ENCODE data around the gene LHCGR. TPM values are rescaled to one million over a fixed set of nuclear protein-coding genes. Genes with fewer than 3 reads are reported as not detected.

LHCGR gene
- total and polyA plus RNA-seq, 7 donors: not detected

GRCh38 chr2:48736251-48736650 lies 19.3 kb downstream of the LHCGR start:
- Histone ChIP-seq H3K27ac (no peak overlapping the region), H3K9me3 (no peaks in the 10 kb centered on the region), H3K4me3 (no peak overlapping the region), H3K36me3 (no peaks in the 10 kb centered on the region), H3K4me1 (peaks cover 0 to 24% (median 19%) of the 10 kb centered on the region in 4 donors), H3K27me3 (peaks cover 0 to 34% (median 15%) of the 10 kb centered on the region in 3 donors)
- TF ChIP-seq POLR2AphosphoS5 (IDR thresholded peaks at IDR 0.05): no peak
- TF ChIP-seq EP300 (IDR thresholded peaks at IDR 0.05): no peak
- no peak for TF ChIP-seq POLR2A (IDR thresholded peaks at IDR 0.05)
- no peak for TF ChIP-seq CTCF (IDR thresholded peaks at IDR 0.05)
- WGBS, 2 donors: 46 to 80% methylated on average over 2 of the region's 2 CpGs
- no peak for DNase-seq
- intact Hi-C loops (cut with DNase I): no loop called here

GRCh38 chr2:48734576-48735303 lies 20.8 kb downstream of the LHCGR start:
- intact Hi-C loops (cut with DNase I): no loop called here
- TF ChIP-seq POLR2AphosphoS5 (IDR thresholded peaks at IDR 0.05) (no peak), POLR2A (IDR thresholded peaks at IDR 0.05) (no peak), CTCF (IDR thresholded peaks at IDR 0.05) (no peak), EP300 (IDR thresholded peaks at IDR 0.05) (no peak)
- Histone ChIP-seq H3K9me3 (no peaks in the 10 kb centered on the region), H3K27ac (no peak overlapping the region), H3K4me3 (no peak overlapping the region), H3K36me3 (no peaks in the 10 kb centered on the region), H3K27me3 (peaks cover 0 to 34% (median 15%) of the 10 kb centered on the region in 3 donors), H3K4me1 (peaks cover 0 to 24% (median 19%) of the 10 kb centered on the region in 4 donors)
- DNase-seq: no peak
- WGBS, 2 donors: 68 to 77% methylated on average over 5 of the region's 5 CpGs

- peaks cover 0 to 24% (median 19%) of the 10 kb centered on the region in 4 donors for H3K4me1 ChIP-seq
- H3K4me3 ChIP-seq: no peak overlapping the region
- TF ChIP-seq CTCF (IDR thresholded peaks at IDR 0.05) (no peak), POLR2AphosphoS5 (IDR thresholded peaks at IDR 0.05) (peak; percentile 33 to 87 (median 58)), EP300 (IDR thresholded peaks at IDR 0.05) (peak in 3 of 4 donors; percentile 20 to 58 (median 29))
- peaks cover 0 to 26% (median 15%) of the 10 kb centered on the region in 3 donors for H3K27me3 ChIP-seq
- WGBS, 2 donors: 15 to 33% methylated on average over 2 of the region's 2 CpGs
- no peaks in the 10 kb centered on the region for H3K9me3 ChIP-seq
- intact Hi-C loops (cut with DNase I): no loop called here
- H3K36me3 ChIP-seq: no peaks in the 10 kb centered on the region
- no peak overlapping the region for H3K27ac ChIP-seq
- no peak for DNase-seq
Measured at GRCh38 chr2:48733067-48733503, 22.4 kb downstream of the LHCGR start.

- H3K27me3 ChIP-seq: no peaks in the 10 kb centered on the region
- H3K36me3 ChIP-seq: no peaks in the 10 kb centered on the region
- H3K27ac ChIP-seq: no peak overlapping the region
- H3K4me3 ChIP-seq: no peak overlapping the region
- DNase-seq: no peak
- peaks cover 0 to 14% (median 11%) of the 10 kb centered on the region in 4 donors for H3K4me1 ChIP-seq
- TF ChIP-seq EP300 (IDR thresholded peaks at IDR 0.05) (no peak), POLR2A (IDR thresholded peaks at IDR 0.05) (no peak), CTCF (IDR thresholded peaks at IDR 0.05) (no peak), POLR2AphosphoS5 (IDR thresholded peaks at IDR 0.05) (no peak)
- no peaks in the 10 kb centered on the region for H3K9me3 ChIP-seq
- intact Hi-C loops (cut with DNase I): loop anchor here (5.0 kb wide), 1 partner anchor 127 kb away; no protein-coding TSS in a partner anchor
Measured at GRCh38 chr2:48728840-48729239, 26.7 kb downstream of the LHCGR start.

Measured in sigmoid colon (tissue), 7 donors.